ENCODE data around the gene PRDM11.

Gene PRDM11

GRCh38 chr11:45142241-45143055 lies 4.0 kb upstream of the PRDM11 start:
- DNase-seq, result no peak

- no peak for DNase-seq
These were observed 2.9 kb upstream of the PRDM11 start for GRCh38 chr11:45143494-45143893.

GRCh38 chr11:45144126-45145082 lies 2.0 kb upstream of the PRDM11 start:
- no peak for DNase-seq

- DNase-seq, result no peak
These were observed 1.4 kb upstream of the PRDM11 start for GRCh38 chr11:45145083-45145378.

- DNase-seq, result no peak
These were observed 914 bp upstream of the PRDM11 start for GRCh38 chr11:45145379-45146071.

DNA sequence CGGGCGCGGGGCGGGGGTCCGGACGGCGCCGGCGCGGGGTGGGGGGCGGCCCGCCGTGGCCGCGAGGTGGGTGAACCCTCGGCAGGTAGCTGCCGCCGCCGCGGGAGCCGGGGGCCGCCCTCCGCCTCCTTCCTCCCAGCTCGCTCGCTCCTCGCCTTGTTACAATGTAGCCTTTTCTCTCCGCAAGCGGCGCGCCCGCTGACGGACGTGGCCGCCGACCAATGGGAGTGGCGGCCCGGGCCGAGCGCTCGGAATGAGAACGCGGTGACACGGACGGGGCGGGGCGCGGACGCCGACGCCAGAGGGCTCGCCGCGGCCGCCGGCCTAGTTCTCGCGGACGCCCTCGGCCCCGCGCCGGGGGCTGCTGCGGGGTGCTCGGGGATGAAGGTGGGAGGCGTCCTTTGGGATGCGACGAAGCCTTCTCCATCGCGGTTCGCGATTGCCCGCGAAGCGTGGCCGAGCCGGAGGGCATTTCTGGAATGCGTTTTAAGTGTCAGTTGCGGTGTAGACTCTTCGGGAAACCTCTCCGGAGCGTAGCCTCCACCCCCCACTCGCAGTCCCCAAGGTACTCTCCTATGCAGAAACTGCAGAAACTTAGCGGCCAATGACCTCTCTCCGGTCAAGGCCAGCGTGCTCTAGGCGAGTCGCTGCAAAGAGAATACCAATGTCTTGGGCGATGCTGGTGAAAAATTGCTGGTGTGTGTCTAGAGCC lies 734 bp downstream of the PRDM11 start:
- DNase-seq, result peak; percentile 93

GRCh38 chr11:45147891-45148675 lies 1.6 kb downstream of the PRDM11 start:
- DNase-seq, result no peak

GRCh38 chr11:45149483-45150056 lies 3.1 kb downstream of the PRDM11 start:
- DNase-seq, result no peak

DNA sequence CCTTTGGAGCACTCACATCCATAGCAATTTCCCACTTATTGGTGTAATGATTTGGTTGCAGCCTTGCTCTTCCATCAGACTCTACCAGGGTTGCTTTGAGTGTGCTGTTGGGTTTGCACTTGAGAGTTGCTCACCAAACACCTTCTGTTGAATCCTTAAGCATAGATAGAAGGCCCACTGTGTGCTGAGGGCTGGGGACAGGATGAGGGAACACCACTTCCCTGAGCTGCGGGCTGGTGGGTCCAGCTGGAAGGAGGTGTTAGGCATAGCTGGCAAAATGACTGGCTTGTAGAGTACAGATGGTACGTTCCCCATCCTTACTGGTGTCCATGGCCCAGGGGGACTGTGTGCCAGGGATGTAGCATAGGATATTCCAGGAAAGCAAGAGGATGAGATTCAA lies 3.9 kb downstream of the PRDM11 start:
- DNase-seq, result no peak

DNA sequence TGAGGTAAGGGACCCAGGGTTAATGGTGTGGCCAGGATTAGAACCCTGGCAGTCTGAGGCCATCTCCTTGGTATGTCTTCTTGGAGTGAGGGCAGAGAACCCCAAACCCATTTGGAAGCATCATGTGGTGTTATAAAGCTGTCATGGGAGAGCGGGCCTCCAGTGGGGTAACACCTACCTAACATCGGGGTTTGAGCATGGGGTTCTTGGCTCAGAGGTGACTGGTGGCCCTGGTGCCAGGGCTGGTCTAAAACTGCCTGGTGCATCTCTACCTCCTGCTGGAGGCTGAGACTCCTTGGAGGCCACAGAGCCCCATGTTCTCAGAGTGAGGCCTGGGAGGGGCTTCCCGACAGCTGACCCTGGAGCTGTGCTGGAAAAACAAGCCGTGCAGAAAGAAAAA lies 4.5 kb downstream of the PRDM11 start:
- no peak for DNase-seq

DNA sequence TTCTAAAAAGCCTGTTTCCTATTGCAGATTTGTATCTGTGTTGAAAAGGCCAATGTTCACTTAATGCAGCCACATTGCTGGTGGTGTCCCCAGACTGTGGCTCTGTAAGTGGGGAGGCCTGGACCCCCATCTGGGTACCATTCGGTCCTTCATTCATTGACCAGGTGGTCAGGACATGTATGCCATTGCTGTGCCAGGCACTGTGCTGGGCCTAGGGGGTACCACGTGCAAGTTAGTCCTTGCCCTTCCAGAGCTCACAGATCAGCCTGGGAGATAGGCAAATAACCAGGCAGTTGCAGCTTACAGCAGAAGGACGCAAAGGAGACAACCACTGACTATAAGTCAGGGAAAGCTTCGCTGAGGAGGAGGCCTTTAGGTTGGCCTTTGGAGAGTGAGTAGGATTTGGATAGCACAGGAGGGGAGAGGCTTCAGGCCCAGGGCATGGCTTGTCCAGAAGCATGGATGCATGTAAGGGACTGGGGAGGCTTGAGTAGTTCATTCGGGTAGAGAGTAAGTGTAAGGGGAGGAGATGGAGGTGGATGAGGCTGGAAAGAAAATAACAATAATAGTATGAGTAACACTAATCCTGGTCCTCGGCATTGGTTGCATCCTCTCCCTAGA lies 5.0 kb downstream of the PRDM11 start:
- DNase-seq, result no peak

DNA sequence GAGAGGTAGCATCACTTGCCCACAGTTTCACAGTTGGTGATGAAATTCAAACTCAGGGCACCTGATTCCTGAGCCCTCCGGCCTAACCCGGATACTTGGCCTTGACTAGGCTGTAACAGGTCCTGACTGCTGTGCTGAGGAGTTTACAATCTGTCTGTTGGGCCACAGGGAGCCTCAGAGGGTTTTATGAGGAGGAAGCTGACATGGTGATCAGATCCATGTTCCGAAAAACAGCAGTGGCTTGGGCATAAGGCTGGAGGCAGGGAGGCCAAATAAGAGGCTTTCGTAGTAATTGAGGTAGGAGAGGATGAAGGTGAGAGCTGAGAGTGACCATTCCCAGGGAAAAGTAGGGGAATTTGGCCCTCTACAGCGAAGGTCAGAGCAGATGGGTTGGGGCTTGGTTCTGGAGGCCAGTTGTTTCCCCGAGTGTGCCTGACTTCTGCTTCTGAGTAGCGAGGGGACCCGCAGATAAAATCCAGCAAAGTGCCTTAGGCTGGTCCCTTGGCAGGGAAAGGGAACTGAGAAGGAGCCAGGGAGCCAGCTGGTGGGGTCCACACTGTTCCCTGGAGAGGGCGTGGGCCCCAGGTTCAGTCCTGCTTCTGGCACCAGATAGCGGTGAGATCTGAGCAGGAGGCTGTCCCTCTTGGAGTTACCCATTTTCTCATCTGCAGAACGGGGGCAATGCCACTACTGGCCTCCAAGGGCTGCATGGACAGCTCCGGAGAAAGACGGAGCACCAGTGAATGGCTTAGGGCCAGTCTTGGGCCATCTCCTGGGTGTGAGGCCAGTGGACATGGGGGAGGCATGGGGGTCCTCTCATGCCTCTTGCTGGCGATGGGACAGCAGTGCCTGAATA lies 6.5 kb downstream of the PRDM11 start:
- DNase-seq, result no peak

DNA sequence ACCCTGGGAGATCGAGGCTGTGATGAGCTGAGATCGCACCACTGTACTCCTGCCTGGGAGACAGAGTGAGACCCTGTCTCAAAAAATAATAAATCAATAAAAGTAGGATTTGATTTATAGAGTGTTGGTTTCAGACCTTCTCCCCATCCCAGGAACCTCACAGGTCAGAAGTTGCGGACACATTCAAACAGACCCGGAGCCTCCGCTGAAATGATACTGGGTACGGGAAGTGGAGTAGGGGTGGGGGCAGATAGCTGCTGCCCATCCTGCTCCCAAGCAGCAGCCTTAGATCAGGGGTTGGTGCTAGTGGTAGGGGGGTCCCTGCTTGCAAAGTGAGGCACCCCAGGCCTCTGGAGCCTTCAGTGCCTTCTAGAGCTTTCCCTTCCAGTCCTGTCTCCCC lies 7.8 kb downstream of the PRDM11 start:
- no peak for DNase-seq

GRCh38 chr11:45155058-45155551 lies 8.7 kb downstream of the PRDM11 start:
- DNase-seq, result no peak

GRCh38 chr11:45155627-45156180 lies 9.3 kb downstream of the PRDM11 start:
- no peak for DNase-seq

- DNase-seq, result no peak
These were observed 9.8 kb downstream of the PRDM11 start for GRCh38 chr11:45156201-45156600.

- no peak for DNase-seq
These were observed 10.3 kb downstream of the PRDM11 start for GRCh38 chr11:45156741-45157140.

GRCh38 chr11:45157247-45158209 lies 11.1 kb downstream of the PRDM11 start:
- no peak for DNase-seq

Data from NCI-H2171 (cell line).